ENCODE data around the gene RPL7L1.
"Not testable (repeated sequence)": the region's sequence is repeated elsewhere in the genome, so short reads cannot be mapped to it uniquely, and the experiment has no call there.

RPL7L1 gene

DNA sequence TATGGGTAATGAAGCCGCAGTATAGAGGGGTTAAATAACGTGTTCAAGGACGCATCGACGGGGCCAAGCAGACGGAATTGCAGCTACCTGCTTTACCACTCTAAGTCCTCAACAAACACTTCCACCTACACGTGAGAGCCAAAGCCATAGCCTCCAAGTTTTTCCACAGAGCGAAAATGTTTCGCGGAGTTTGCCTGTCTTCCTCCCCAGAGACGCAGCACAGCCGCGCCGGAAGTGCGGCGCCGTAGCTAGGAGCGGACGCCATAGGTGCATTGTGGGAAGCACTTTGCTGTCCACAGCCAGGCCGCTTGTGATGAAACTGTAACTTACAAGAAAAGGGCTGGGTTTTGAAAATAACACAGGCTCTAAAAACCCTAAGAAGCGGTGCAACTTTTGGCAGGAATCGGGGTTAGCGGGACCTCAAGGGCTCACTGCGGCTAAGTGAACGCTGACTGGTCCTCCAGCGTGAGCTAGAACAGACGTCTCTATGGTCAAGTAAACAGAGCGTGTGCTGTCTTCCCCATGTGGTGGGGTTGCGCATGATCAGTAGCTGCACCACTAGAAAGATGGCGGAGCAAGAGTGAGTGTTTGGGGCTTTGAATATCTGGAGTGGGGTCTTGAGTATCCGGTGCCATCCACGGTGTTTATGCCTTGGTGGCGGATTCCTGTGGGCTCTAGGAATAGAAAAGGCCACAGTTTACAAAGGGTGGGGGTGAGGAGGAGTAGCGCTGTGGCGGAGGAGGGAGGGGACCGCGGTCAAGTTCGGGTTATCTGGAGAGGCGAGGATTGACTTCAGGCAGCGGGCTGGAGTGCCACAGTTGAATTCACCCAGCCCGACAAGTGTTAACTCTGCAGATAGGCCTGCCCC, at the start of gene RPL7L1:
RPL7L1 (plus strand) TSS at position 245 of the 868 bp plus-strand sequence; CDS start at position 540, 295 bp downstream.
- peak; percentile 91 for DNase-seq (ENCODE audit: low spot score)

DNA sequence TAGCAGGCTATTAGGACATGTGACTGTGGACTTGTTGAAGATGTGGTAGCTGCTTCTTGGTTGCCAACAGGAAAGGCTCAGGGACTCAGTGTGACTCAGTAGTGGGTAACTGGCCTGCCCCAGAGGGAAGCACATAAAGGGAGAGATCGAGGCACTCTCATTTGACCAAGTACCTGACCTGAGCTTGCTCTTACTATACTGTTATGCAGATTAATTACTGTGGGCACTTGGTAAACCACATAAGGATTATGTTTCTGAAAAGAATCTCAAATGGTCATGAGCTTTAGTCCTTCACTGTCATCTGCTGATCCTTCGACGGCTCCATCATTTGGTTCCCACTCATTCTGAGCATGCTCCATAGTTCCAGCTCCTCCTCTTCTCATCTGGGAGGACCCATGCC, 48.2 kb upstream of the RPL7L1 start:
- DNase-seq (ENCODE audit: low spot score): no peak

DNA sequence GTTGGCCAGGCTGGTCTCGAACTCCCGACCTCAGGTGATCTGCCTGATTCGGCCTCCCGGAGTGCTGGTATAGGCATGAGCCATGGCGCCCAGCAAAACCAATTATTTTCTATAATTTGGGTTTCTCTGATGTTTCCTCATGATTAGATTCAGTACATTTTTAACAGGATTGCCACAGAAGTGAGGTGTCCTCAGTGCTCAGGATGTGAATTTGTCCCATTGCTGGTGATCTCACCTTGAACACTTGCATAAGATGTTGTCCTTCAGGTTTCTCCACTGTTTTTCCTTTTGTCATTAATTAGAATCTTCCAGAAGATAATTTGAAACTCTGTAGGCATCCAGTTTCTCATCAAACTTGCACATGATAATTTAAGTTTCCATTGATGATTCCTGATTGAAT, 45.4 kb upstream of the RPL7L1 start:
- DNase-seq (ENCODE audit: low spot score): no peak

DNA sequence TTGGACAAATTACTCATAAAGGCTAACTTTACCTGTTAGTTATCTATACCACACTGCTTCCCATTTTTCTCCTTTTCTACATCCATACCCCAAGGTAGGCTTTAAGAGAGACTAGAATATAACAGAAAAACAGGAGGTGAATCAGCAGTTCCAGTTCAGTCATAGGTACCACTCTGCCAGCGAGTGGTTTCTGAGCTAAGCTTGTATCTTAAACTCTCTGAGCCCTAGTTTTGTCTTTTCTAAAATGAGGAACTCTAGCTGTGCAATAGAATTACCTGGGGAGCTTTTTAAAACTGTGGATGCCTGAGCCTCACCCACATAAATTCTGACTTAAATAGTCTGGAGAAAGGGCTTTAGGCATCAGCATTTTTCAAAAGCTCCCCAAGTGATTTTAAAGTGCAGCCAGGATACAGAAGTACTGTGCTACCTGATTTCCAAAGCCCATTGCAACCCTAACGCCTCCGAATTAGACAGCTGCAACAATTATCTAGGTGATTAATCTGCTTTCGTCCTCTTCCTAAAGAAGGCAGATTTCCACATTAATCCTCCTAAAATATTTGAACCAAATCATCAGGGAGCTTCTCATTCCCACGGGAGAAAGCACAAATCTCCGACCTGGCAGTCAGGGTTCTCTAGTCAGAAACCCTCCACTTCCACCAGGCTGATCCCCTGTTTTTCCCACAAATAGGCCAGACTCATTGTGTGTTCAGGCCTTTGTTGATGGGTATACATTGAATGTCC, 37.4 kb upstream of the RPL7L1 start:
- no peak for DNase-seq (ENCODE audit: low spot score)

DNA sequence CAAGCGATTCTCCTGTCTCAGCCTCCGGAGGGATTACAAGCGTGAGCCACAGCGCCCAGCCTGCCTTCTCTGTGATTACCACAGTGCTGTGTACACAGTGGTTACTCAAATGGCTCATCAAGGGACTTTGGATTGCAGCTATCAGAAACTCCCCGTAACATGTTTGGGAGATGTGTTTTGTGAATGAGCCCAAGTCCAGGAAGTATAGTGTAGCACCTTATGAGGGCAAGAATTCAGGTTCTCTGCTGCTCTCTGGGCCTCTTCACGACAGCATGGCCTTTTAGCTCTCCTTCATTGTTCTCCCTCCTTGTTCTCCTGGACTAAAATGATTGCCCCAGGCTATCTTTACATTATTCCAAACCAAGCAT, 34.1 kb upstream of the RPL7L1 start:
- DNase-seq (ENCODE audit: low spot score): no peak

DNA sequence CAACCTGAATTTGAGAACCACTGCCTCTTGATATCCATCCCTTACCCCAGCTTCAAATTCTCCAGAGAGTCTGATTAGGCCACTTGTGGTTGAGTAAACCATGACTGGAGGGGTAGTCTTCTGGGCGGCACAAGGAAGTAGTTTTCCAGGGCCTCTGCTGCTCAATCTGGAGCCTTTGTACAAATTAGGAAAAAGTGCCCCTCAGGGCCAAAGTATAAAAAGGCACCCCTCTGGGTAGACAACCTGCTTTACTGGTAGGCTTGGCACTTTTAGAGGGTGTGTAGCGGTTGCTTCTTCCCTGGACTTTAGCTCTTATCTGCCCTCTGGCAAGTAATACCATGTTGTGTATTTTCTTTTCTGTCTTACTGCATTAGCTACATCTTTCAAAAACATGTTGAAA, 32.9 kb upstream of the RPL7L1 start:
- no peak for DNase-seq (ENCODE audit: low spot score)

DNA sequence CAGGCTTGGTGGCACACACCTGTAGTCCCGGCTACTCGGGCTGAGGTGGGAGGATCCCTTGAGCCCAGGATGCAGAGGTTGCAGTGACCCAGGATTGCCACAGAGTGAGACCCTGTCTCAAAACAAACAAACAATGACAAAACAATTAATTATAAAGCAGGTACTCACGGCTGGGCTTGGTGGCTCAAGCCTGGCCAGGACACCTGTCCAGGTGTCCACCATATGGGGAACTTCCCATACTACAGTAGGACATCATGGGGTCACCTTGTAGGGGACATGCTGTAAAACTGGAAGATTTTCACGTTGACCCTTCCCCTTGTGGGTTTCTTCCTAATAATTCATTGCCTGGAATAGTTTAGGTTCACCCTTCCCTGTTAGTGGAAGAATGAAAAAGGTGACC, 30.7 kb upstream of the RPL7L1 start:
- DNase-seq (ENCODE audit: low spot score): no peak

DNA sequence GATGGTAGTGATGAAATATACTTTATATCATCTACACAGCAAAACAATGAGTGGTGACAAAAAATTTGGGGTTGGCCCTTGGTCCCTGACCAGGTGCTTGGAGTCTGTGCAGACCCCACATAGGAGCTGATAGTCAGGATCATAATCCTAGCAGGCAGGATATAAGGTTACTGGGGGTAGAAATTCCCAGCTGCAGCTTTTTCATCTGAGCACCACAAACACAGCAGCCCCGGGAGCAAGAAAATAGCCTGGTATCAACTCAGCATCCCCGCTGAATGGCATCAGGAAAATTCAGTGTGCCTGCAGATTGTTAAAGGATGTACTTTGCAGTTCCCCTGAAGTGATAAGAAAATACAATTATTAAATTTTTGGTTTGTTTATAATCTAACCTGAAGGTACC, 27.8 kb upstream of the RPL7L1 start:
- DNase-seq (ENCODE audit: low spot score): no peak

DNA sequence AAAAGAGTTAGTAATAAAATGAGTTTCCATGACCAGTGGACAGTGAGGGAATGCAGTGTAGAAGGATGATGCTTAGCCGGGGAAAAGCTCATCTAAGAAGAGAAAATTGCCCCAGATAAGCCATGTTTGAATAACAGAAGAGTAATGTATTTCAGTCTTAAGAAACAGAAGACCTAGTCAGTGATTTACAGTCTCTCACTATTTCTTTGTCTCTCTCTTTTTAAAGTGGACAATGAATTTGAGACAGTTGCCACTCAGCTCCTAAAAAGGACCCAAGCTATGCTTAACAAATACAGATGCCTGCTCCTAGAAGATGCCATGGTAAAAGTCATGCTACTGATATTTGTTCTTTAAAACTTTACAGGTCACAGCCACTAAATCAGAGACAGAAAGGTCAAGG, 19.4 kb upstream of the RPL7L1 start:
- no peak for DNase-seq (ENCODE audit: low spot score)

DNA sequence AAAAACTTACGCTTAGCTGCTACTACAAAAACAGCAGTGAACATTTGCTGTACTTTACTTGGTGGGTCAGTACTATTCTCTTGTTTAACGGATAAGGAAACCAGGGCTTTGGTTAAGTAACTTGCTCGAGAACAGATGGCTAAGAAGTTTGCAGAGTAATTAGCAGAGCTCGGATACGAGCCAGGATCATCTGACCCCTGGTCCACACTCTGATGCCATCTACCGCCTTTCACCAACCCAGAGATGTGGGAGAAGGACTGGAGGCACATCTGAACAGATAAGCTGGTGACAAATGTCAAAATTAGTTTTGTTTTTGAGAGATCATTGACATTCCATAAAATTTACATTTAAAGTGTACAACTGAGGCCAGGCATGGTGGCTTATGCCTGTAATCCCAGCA, 18.9 kb upstream of the RPL7L1 start:
- DNase-seq (ENCODE audit: low spot score): no peak

DNA sequence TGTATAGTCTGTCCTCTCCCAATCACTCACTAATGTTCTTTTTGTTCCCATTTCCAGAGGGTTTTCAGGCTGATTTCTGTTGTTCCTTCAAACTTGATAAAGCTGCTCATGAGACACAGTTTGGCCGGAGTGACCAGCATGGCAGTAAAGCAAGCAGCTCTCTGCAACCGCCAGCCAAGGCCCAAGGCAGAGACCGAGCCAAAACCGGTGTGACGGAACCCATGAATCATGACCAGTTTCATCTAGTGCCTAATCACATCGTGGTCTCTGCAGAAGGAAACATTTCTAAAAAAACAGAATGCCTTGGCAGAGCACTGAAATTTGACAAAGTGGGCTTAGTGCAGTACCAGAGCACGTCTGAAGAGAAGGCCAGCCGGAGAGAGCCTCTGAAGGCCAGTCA, 14.8 kb upstream of the RPL7L1 start:
- DNase-seq (ENCODE audit: low spot score): no peak

DNA sequence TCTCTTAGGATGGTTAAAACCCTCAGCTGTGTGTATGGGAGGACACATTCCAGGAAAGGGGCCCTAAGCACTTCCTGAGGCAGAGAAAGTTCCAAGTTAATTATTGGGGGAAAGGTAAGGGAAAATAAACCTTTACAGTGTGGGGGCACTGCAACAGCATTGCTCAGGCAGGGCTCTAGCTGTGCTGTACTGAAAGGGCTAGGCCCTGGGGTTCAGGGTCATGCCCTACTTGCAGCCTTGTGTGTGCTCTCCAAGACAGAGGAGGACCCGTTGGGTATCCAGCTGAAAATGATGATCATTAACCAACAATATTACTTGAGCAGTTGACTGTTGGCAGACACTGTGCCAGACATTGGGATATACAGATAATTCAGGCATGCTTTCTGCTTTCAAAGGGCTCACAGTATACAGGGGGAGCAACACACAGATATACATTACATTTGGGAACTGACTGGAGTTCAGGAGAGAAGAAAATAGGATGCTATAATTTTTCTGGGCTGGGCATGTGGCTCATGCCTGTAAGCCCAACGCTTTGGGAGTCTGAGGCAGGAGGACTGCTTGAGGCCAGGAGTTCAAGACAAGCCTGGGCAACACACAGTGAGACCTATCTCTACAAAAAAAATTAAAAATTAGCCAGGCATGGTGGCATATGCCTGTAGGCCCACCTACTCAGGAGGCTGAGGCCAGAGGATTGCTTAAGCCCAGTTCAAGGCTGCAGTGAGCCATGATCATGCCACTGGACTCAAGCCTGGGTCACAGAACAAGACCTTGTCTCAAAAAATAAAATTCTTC, 9.1 kb upstream of the RPL7L1 start:
- no peak for DNase-seq (ENCODE audit: low spot score)

DNA sequence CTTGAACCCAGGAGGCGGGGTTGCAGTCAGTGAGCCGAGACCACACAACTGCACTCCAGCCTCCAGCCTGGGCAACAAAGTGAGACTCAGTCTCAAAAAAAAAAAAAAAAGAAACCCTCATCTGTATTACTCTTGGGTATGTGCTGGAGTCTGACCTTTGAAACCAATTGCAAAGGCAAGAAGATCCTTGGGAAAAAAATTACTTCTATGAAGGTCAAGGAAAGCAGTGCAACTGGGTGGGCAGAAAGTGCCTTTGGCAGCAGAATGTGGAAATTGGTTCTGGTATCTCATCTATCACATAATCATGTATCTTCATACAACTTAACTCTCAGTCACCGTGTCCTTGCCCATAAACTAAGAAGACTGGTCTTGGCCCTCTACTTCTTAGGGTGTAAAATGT, 7.7 kb upstream of the RPL7L1 start:
- DNase-seq (ENCODE audit: low spot score): no peak

DNA sequence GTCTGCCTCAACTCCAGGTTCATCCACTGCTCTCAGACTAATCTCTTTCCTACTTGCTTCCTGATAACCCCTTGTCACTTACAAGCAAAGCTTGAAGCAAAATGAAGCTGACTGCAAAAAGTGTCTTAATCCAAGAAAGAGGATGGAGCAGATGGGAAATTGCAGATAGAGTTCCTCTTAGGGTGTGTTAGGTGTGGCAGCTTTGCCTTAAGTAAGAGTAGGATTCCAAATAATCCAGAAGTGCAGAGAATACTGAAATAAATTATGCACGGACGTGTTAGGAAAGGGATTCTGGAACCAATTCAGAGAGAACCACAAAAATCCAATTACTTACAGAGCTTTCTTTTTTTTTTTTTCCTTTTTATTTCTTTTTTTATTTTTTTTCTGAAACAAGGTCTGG, 6.1 kb upstream of the RPL7L1 start:
- no peak for DNase-seq (ENCODE audit: low spot score)

DNA sequence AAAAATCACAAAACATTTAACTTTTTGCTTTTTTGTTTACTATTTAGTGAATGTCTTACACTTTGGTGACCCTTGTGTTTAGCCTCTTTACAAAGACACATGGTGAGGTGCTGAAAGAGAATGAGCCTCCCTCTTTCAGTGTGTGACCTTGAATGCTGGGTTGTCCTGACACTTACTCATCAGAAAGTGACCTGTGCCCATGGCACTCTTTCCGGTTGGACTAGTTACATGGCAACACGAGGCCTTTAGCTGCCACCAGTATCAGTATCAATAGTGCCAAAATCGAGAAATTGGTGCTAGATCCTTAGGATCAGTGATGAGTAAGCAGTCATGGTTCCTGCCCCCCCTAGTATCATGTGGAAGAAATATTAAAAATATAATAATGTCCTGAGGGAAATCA, 1.7 kb upstream of the RPL7L1 start:
- peak; percentile 8 for DNase-seq (ENCODE audit: low spot score)

DNA sequence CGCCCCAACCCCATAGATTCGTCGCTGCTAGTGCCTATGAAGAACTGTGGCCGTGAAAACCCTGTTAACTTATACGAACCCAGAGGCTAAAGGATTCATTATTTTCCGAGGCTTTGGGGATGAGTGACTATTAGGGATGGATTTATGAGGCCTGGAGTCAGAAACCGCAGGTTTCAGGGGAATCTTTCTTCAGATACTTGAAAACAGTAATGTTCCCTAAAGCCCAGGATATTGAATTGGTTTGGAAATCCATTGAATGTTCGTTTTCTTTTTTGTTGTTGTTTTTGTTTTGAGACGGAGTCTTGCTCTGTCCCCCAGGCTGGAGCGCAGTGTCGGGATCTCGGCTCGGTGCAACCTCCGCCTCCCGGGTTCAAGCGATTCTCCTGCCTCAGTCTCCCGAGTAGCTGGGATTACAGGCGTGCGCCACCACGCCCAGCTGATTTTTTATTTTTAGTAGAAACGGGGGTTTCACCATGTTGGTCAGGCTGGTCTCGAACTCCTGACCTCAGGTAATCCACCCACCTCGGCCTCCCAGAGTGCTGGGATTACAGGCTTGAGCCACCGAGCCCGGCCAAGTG, 913 bp downstream of the RPL7L1 start:
- not testable (repeated sequence) for DNase-seq (ENCODE audit: low spot score)

DNA sequence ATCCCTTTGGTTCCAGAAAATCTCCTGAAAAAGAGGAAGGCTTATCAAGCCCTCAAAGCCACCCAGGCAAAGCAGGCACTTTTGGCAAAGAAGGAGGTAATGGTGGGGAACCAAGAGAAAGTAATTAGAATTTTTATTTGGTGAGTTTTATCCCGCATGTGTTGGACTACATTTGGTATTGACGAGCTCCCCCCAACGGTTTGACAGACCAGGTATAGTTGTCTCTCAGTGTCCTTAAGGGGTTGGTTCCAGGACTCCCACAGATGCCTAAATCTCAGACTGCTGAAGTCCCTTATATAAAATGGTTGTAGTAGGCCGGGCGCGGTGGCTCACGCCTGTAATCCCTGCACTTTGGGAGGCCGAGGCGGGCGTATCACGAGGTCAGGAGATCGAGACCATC, 1.5 kb downstream of the RPL7L1 start:
- DNase-seq (ENCODE audit: low spot score): not testable (repeated sequence)

DNA sequence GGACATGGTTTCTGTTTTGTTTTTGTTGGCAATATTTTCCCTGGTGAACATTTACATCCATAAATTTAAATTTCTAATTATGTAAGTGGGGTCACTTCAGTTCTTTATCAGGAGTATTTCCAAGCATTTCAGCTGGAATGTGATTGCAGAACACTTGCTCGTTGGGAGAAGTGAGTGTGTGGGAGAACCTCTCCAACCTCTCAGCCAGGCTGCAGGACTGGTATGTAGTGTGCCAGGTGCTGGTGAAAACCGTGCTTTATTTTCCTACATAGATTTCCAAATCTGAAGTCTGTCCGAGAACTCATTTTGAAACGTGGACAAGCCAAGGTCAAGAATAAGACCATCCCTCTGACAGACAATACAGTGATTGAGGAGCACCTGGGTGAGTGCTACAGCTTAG, 6.3 kb downstream of the RPL7L1 start:
- no peak for DNase-seq (ENCODE audit: low spot score)

DNA sequence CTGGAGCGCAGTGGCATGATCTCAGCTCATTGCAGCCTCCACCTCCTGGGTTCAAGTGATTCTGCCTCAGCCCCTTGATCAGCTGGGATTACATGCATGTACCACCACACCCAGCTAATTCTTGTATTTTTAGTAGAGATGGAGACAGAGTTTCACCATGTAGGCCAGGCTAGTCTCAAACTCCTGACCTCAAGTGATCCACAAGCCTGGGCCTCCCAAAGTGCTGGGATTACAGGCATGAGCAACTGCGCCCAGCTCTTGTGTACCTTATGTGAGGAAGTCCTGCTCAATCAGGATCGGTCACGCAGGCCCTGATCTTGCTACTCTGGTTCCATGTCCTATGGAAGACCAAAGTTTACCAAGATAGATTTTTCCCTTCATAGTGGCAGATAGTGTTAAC, 8.8 kb downstream of the RPL7L1 start:
- DNase-seq (ENCODE audit: low spot score): not testable (repeated sequence)

DNA sequence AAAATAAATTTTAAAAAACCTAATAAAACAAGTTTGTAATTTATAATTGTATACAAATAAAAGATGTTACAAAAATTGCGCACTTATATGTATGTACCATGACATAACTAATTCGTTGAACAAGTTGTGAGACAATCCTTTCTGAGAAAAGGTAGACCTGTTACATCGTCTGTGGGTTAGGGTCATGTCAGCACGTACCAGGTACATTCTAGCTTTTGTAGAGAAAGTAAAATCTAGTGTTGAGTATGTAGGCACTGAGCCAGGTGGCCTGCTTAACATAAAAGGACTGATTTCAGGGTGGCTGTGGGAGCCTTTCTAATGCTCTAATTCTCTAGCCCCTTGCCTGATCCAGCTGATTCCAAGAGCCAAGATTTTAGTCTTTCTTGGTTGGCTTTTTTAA, 10.4 kb downstream of the RPL7L1 start:
- DNase-seq (ENCODE audit: low spot score): no peak

DNA sequence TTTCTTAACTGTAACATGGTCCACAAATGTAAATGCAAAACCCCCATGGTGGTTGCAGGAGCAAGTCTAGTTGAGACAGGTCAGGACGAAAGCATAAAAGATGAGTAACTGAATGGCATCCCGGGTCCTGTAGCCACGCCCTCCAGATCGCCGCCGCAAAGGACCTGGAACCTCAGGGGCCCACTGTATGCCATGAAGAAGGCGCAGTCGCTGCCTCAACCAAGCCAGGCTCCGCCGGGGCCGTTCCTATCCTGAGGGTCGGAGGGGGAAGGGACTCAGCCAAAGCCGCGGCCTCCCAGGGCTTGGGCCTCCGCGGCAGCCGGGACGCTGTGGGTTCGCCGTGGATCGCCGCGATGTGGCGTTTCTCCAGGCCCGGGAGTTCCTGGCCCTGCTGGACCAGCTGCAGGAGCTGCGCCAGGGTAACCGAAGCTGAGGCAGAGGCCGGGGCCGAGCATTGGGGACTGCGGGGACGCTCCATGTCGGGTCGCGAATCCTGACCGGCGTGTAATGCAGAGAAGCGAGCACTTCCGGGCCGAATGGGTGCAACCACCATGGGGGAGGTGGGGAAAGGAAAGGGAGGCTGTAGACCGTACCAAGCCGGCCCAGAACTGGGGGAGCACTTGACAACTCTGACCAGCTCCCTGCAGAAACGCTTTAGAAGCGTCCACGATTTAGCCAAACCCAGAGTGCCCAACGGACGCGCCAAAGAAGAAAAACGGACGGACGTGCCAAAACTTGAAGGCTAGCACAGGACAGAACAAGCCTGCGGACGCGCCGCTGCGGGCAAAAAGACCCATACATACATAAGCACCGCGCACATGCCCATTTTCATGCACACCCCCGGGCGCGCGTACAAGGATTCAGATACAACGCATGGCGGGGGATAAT, 11.1 kb downstream of the RPL7L1 start:
- peak; percentile 95 for DNase-seq (ENCODE audit: low spot score)

All from kidney tubule cell (primary cell).